MCF 10A (cell line): ENCODE data around the gene SCUBE2. TPM values are rescaled to one million over a fixed set of nuclear protein-coding genes. Genes with fewer than 3 reads are reported as not detected.

Experiments used
- BruUV-seq: library from RNA; stranded (reverse); fragments of 400-500 nt; replicated peaks from 2 replicates; lab custom pipeline; 2021; lab: Mats Ljungman, UMichigan
- CTCF ChIA-PET: fragments of 300-600 bp; sonication (Branson Sonifier 250); formaldehyde crosslinking; extraction: SDS; loops from one replicate; lab custom pipeline; 2021; ENCODE audit warnings: antibody characterized with exemption, inconsistent platforms; lab: Yijun Ruan, JAX
- POLR2A ChIA-PET: fragments of 300-600, 350-650 bp; sonication (Branson Sonifier 250); formaldehyde crosslinking; extraction: SDS; loops from one replicate; lab custom pipeline; 2020; ENCODE audit warnings: antibody characterized with exemption, inconsistent platforms; lab: Yijun Ruan, JAX
- DNase-seq: peaks from one replicate; pipeline ENCODE4 v3.0.0-alpha.2; 2018; ENCODE audit not compliant: unreplicated experiment
- H3K27ac Mint-ChIP-seq: one replicate; pipeline ENCODE4 v1.8.0; 2022; ENCODE audit warnings: mild to moderate bottlenecking, low read depth, mixed read lengths; ENCODE audit not compliant: unreplicated experiment
- H3K27me3 Mint-ChIP-seq: one replicate; pipeline ENCODE4 v1.8.0; 2022; ENCODE audit warnings: mixed read lengths; ENCODE audit not compliant: insufficient read depth, unreplicated experiment
- H3K36me3 Mint-ChIP-seq: one replicate; pipeline ENCODE4 v1.8.0; 2022; ENCODE audit warnings: mild to moderate bottlenecking, moderate library complexity, mixed read lengths; ENCODE audit not compliant: insufficient read depth, unreplicated experiment
- H3K4me1 Mint-ChIP-seq: one replicate; pipeline ENCODE4 v1.8.0; 2022; ENCODE audit warnings: mixed read lengths; ENCODE audit not compliant: insufficient read depth, unreplicated experiment
- H3K4me3 Mint-ChIP-seq: one replicate; pipeline ENCODE4 v1.8.0; 2022; ENCODE audit warnings: mild to moderate bottlenecking, moderate library complexity, mixed read lengths; ENCODE audit not compliant: unreplicated experiment
- H3K9me3 Mint-ChIP-seq: one replicate; pipeline ENCODE4 v1.8.0; 2022; ENCODE audit warnings: mixed read lengths; ENCODE audit not compliant: unreplicated experiment
- CTCF ChIP-seq: fragments of 200-600 bp; IDR thresholded peaks from one replicate; pipeline ENCODE4 v1.8.0; 2022; ENCODE audit warnings: antibody characterized with exemption, mild to moderate bottlenecking; ENCODE audit not compliant: unreplicated experiment
- intact Hi-C: fragments of 100-400 bp; cut with micrococcal nuclease; formaldehyde crosslinking; loops from 2 replicates; pipeline ENCODE4 v1.14.1; 2022
- total RNA-seq: library from RNA; stranded (reverse); gene quantifications from 2 replicates; pipeline ENCODE4 v1.2.3, GENCODE V29; 2022

Gene SCUBE2
- total RNA-seq, 1 experiment from 2014 or later: 0.93 TPM

DNA sequence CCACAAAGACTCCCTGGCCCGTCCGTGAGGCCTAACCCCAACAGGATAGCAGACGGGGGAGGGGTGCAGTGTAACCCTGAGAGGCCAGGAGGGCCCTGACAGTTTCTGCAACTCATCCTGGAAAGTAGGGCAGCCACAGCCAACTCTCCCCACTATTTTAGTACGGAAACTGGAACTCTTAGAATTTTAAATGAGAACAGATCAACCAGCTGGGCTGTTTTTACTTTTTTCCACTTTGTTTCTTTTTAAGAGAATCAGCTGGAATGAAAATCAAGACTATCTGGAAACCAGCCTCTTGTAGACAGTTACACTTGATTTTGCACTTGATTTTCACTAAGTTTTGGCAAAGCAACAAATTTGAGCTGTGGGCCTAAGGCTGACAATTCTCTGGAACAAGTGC lies 44.9 kb downstream of the SCUBE2 start:
- H3K27ac Mint-ChIP-seq: no peak overlapping the region
- POLR2A ChIA-PET: no interaction called here
- H3K4me1 Mint-ChIP-seq: no peaks in the 10 kb centered on the region
- CTCF ChIA-PET: interaction anchor here (0.7 kb wide), 2 partner anchors 21 to 123 kb away, joined by 3 to 4 read pairs; no protein-coding TSS in a partner anchor
- DNase-seq: no peak
- intact Hi-C loops: no loop called here
- BruUV-seq: no TSS peak
- H3K9me3 Mint-ChIP-seq: no peaks in the 10 kb centered on the region
- no peak overlapping the region for H3K4me3 Mint-ChIP-seq
- no peaks in the 10 kb centered on the region for H3K36me3 Mint-ChIP-seq
- TF ChIP-seq CTCF: no peak
- H3K27me3 Mint-ChIP-seq: no peaks in the 10 kb centered on the region

GRCh38 chr11:9042488-9042887 lies 48.9 kb downstream of the SCUBE2 start:
- no peak overlapping the region for H3K4me3 Mint-ChIP-seq
- CTCF ChIA-PET: interaction anchor here (1.0 kb wide), 1 partner anchor 27 kb away, joined by 4 read pairs; no protein-coding TSS in a partner anchor

GRCh38 chr11:9041747-9042146 lies 49.7 kb downstream of the SCUBE2 start:
- H3K27ac Mint-ChIP-seq: no peak overlapping the region
- no peak for DNase-seq
- no peaks in the 10 kb centered on the region for H3K36me3 Mint-ChIP-seq
- ChIA-PET CTCF (interaction anchor here (0.5 to 1.0 kb wide), 3 partner anchors 26 to 465 kb away, joined by 3 to 4 read pairs (median 4); no protein-coding TSS in a partner anchor), POLR2A (interaction anchor here (0.6 kb wide), 1 partner anchor 717 kb away, joined by 3 read pairs; no protein-coding TSS in a partner anchor)
- BruUV-seq: no TSS peak
- H3K4me3 Mint-ChIP-seq: no peak overlapping the region
- no peaks in the 10 kb centered on the region for H3K27me3 Mint-ChIP-seq
- no peak for TF ChIP-seq CTCF
- no peaks in the 10 kb centered on the region for H3K9me3 Mint-ChIP-seq
- intact Hi-C loops: no loop called here
- peaks cover 11% of the 10 kb centered on the region for H3K4me1 Mint-ChIP-seq

More at GRCh38 chr11:9042488-9042887, 48.9 kb downstream of the SCUBE2 start:
- H3K27me3 Mint-ChIP-seq: no peaks in the 10 kb centered on the region
- BruUV-seq: no TSS peak
- H3K4me1 Mint-ChIP-seq: peaks cover 11% of the 10 kb centered on the region
- H3K36me3 Mint-ChIP-seq: no peaks in the 10 kb centered on the region
- intact Hi-C loops: no loop called here
- no peak overlapping the region for H3K27ac Mint-ChIP-seq
- DNase-seq: no peak
- H3K9me3 Mint-ChIP-seq: no peaks in the 10 kb centered on the region
- POLR2A ChIA-PET: no interaction called here
- TF ChIP-seq CTCF: no peak

- Mint-ChIP-seq H3K27me3 (no peaks in the 10 kb centered on the region), H3K27ac (no peak overlapping the region), H3K9me3 (no peaks in the 10 kb centered on the region), H3K4me1 (peaks cover 11% of the 10 kb centered on the region), H3K4me3 (no peak overlapping the region), H3K36me3 (no peaks in the 10 kb centered on the region)
- no peak for DNase-seq
- no TSS peak for BruUV-seq
- intact Hi-C loops: no loop called here
- CTCF ChIA-PET: interaction anchor here (0.7 kb wide), 1 partner anchor 93 kb away, joined by 3 read pairs; no protein-coding TSS in a partner anchor
- POLR2A ChIA-PET: no interaction called here
- TF ChIP-seq CTCF: no peak
Observed at GRCh38 chr11:9040410-9040809, 51.0 kb downstream of the SCUBE2 start.
